ENCODE results near the gene CYP4F3.

Gene CYP4F3

GRCh38 chr19:15621801-15622200, 18.9 kb upstream of the CYP4F3 start:
- no peak for DNase-seq (ENCODE audit: extremely low read depth, low read depth)

GRCh38 chr19:15622991-15623390, 17.7 kb upstream of the CYP4F3 start:
- TF ChIP-seq CTCF (IDR thresholded peaks at IDR 0.05; ENCODE audit: low read depth, low read length, missing control alignments), result no peak

More at GRCh38 chr19:15621801-15622200, 18.9 kb upstream of the CYP4F3 start:
- H3K4me3 ChIP-seq (replicated peaks; ENCODE audit: low read depth, low read length), result no peak overlapping the region
- no peak for TF ChIP-seq CTCF (IDR thresholded peaks at IDR 0.05; ENCODE audit: low read depth, low read length, missing control alignments)

GRCh38 chr19:15623711-15624318, 16.9 kb upstream of the CYP4F3 start:
- TF ChIP-seq CTCF (IDR thresholded peaks at IDR 0.05; ENCODE audit: low read depth, low read length, missing control alignments), result no peak
- no peak overlapping the region for H3K4me3 ChIP-seq (replicated peaks; ENCODE audit: low read depth, low read length)
- DNase-seq (ENCODE audit: extremely low read depth, low read depth), result no peak

More at GRCh38 chr19:15622991-15623390, 17.7 kb upstream of the CYP4F3 start:
- H3K4me3 ChIP-seq (replicated peaks; ENCODE audit: low read depth, low read length), result no peak overlapping the region
- no peak for DNase-seq (ENCODE audit: extremely low read depth, low read depth)

- TF ChIP-seq CTCF (IDR thresholded peaks at IDR 0.05; ENCODE audit: low read depth, low read length, missing control alignments), result no peak
- DNase-seq (ENCODE audit: extremely low read depth, low read depth), result no peak
- H3K4me3 ChIP-seq (replicated peaks; ENCODE audit: low read depth, low read length), result no peak overlapping the region
Observed at GRCh38 chr19:15628236-15629002, 12.3 kb upstream of the CYP4F3 start.

- TF ChIP-seq CTCF (IDR thresholded peaks at IDR 0.05; ENCODE audit: low read depth, low read length, missing control alignments), result peak; percentile 78
- no peak for DNase-seq (ENCODE audit: extremely low read depth, low read depth)
- no peak overlapping the region for H3K4me3 ChIP-seq (replicated peaks; ENCODE audit: low read depth, low read length)
Observed at GRCh38 chr19:15629003-15629880, 11.5 kb upstream of the CYP4F3 start.

GRCh38 chr19:15631817-15632216, 8.9 kb upstream of the CYP4F3 start:
- H3K4me3 ChIP-seq (replicated peaks; ENCODE audit: low read depth, low read length), result no peak overlapping the region
- TF ChIP-seq CTCF (IDR thresholded peaks at IDR 0.05; ENCODE audit: low read depth, low read length, missing control alignments), result no peak
- no peak for DNase-seq (ENCODE audit: extremely low read depth, low read depth)
